RWPE1 (cell line): ENCODE measurements around the gene DUSP22.

ENCODE experiments used
- CTCF ChIA-PET: fragments of 350-600 bp; sonication (Branson Sonifier 250); formaldehyde crosslinking; extraction: SDS; loops from one replicate; lab custom pipeline; 2021; lab: Yijun Ruan, JAX
- POLR2A ChIA-PET: fragments of 400-600 bp; formaldehyde crosslinking; extraction: SDS; loops from one replicate; lab custom pipeline; 2020; ENCODE audit warnings: antibody characterized with exemption; ENCODE audit not compliant: low non-redundant PET; lab: Yijun Ruan, JAX
- DNase-seq: peaks from one replicate; pipeline ENCODE4 v3.0.0; 2012; ENCODE audit warnings: low spot score
- H3K27ac ChIP-seq: fragments of 450-650 bp; 2 replicates; pipeline ENCODE4 v1.5.1; 2017
- TF ChIP-seq, protein P1 (sequence below): fragments of 450-650 bp; conservative IDR thresholded peaks from 2 replicates; pipeline ENCODE4 v1.5.1; 2017; ENCODE audit warnings: low read depth, mild to moderate bottlenecking

The DUSP22 gene

DNA sequence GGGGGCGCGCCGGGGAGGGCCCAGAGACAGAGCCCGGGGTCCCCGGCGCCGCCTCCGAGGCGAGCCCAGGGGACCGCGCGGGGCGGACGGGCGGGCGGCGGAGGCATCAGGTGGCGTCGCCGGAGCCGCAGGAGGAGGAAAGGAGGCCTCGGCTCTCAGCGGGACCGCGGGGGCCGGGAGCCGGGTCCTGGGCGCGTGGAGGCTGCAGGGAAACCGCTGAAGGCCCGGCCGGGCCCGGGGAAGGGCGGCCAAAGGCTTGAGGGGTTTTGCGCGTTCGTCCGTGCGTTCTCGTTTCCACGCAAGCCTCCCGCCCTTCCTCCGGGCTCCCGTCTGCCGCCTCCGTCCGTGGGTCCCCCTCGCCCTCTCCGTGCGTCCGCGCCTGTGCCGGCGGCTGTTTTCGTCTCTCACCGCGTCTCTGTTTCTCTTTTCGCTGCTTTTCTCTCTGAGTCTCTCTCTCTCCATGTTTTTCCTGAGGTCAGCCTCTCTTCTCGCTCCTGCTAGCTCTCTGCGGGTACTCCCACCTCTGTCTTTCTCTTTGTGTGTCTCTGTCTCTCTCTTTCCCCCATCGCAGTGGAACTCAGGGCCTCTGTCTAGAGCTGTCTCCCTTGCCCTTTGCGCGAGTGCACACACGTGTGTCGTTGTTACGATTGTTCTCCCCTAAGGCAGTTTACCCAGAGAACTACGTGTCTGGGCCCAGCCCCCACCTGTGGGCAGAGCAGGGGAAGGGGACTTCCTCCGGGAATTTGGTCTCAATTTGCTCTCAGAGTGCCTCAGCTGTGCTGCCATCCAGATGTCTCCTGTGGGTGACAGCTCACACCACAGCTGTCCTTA, 101.3 kb downstream of the DUSP22 start:
- no peak for DNase-seq
- ChIA-PET CTCF (interaction anchor here (0.6 kb wide), 1 partner anchor 54 kb away, joined by 4 read pairs; no protein-coding TSS in a partner anchor), POLR2A (no interaction called here)
- TF ChIP-seq, protein P1, sequence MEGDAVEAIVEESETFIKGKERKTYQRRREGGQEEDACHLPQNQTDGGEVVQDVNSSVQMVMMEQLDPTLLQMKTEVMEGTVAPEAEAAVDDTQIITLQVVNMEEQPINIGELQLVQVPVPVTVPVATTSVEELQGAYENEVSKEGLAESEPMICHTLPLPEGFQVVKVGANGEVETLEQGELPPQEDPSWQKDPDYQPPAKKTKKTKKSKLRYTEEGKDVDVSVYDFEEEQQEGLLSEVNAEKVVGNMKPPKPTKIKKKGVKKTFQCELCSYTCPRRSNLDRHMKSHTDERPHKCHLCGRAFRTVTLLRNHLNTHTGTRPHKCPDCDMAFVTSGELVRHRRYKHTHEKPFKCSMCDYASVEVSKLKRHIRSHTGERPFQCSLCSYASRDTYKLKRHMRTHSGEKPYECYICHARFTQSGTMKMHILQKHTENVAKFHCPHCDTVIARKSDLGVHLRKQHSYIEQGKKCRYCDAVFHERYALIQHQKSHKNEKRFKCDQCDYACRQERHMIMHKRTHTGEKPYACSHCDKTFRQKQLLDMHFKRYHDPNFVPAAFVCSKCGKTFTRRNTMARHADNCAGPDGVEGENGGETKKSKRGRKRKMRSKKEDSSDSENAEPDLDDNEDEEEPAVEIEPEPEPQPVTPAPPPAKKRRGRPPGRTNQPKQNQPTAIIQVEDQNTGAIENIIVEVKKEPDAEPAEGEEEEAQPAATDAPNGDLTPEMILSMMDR = no peak
- H3K27ac ChIP-seq = no peak overlapping the region

DNA sequence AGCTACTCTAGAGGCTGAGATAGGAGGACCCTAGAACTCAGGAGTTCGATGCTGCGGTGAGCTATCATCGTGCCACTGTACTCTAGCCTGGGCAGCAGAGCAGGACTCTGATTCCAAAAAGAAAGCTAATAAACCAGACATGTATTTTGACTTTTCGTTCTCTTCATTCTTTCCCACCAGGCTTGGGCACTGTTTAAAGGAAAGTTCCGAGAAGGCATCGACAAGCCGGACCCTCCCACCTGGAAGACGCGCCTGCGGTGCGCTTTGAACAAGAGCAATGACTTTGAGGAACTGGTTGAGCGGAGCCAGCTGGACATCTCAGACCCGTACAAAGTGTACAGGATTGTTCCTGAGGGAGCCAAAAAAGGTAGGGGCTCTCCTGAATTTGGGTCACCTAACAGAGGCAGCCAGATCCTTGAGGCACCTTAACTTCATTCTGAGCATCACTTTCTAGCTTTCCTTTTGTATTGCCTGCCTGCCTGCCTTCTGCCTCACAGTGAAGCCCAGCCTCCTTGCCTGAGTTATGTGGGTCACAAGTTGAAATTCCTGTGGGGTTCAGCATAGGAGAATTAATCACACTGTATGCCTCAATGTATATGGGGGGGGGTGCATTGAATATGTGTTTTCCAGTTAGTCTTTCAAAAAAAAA, 102.5 kb downstream of the DUSP22 start:
- no peak overlapping the region for H3K27ac ChIP-seq
- CTCF ChIA-PET = no interaction called here
- POLR2A ChIA-PET = no interaction called here
- TF ChIP-seq, protein P1 = no peak
- no peak for DNase-seq

DNA sequence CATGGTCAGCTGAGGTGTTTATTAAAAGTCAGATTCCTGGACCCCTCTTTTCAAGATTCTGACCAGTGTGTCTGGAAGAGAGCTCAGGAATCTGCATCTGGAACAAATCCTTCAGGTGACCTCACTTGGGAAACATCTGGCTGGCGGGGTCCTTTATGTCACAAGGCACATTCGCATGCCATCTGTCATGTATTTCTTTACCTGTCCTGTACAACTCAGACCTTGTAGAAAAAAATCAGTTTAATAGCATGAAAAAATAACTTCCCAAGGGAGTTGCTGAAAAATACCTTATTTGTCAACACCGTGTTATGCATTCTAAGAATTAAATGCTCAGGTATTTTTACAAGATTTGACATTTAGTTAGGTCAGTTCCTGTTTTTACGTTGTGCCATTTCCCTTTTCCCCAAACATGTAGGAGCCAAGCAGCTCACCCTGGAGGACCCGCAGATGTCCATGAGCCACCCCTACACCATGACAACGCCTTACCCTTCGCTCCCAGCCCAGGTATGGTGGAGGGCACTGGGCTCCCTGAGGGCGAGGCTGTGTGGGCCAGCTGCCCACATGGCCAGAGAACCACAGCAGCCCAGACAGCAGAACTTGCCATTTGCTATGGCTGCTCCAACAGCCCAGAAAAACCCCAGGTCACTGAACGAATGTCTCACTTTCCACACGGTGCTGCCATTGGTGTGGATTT, 103.3 kb downstream of the DUSP22 start:
- ChIA-PET CTCF (no interaction called here), POLR2A (no interaction called here)
- H3K27ac ChIP-seq = no peak overlapping the region
- no peak for DNase-seq
- TF ChIP-seq, protein P1 = no peak

DNA sequence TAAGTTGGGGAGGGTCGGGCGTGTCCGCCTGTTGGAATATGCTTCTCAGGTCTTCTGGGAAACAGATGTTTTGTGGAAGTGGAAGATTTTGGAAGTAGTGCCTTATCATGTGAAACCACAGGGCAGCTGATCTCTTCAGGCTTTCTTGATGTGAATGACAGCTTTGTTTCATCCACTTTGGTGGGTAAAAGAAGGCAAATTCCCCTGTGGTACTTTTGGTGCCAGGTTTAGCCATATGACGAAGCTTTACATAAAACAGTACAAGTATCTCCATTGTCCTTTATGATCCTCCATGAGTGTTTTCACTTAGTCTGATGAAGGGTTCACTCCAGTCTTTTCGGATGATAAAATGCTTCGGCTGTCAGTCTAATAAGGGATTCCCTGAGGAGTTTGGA, 103.8 kb downstream of the DUSP22 start:
- H3K27ac ChIP-seq = no peak overlapping the region
- CTCF ChIA-PET = no interaction called here
- TF ChIP-seq, protein P1 = no peak
- POLR2A ChIA-PET = no interaction called here
- DNase-seq = no peak

DNA sequence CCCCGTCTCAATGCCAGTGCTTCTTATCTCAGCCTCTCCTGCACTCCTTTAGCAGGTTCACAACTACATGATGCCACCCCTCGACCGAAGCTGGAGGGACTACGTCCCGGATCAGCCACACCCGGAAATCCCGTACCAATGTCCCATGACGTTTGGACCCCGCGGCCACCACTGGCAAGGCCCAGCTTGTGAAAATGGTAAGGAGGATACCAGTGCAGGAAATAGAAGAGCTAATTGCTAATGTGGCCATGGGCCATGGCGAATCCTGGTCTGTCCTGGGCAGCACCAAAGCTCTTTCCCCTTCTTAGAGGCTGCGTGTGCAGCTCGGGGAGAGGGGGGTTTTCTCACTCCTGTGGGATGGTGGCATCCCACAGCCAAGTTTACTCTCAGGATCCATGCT, 104.8 kb downstream of the DUSP22 start:
- H3K27ac ChIP-seq = no peak overlapping the region
- no peak for DNase-seq
- POLR2A ChIA-PET = no interaction called here
- CTCF ChIA-PET = no interaction called here
- TF ChIP-seq, protein P1 = no peak

DNA sequence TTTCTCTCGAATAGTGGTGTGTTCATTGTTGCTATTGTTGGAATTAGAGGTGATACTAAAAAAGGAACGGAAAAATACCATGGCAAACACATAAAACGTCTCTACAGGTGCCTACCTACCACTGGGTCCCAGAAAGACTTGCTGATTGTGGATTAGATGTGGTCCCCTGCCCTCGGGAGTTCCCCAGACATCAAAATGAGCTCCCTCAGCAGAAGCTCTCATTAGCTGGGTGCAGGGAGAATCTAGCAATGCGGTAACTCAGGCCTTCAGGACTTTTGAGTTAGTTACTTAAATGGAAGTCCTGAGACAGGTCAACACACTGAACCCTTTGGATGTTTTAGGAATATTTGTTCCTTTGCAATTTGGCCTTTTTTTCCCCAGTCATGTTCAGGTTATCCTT, 105.3 kb downstream of the DUSP22 start:
- no peak for DNase-seq
- POLR2A ChIA-PET = no interaction called here
- CTCF ChIA-PET = interaction anchor here (0.6 to 0.7 kb wide), 2 partner anchors 10 to 11 kb away, joined by 3 read pairs; no protein-coding TSS in a partner anchor
- H3K27ac ChIP-seq = no peak overlapping the region
- TF ChIP-seq, protein P1 = no peak
